Activated CD4-positive, alpha-beta T cell treated with anti-CD3 and anti-CD28 coated beads, Interleukin-2, Interleukin-6, amounts not matched to agents 100 ng/mL and 50 ng/mL, durations not matched to agents 16 hours and 8 hours (primary cell): ENCODE data around the gene STYX.

Experiments
- DNase-seq: peaks from one replicate; pipeline ENCODE4 v3.0.0-alpha.2; 2020

The STYX gene, protein sequence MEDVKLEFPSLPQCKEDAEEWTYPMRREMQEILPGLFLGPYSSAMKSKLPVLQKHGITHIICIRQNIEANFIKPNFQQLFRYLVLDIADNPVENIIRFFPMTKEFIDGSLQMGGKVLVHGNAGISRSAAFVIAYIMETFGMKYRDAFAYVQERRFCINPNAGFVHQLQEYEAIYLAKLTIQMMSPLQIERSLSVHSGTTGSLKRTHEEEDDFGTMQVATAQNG

DNA sequence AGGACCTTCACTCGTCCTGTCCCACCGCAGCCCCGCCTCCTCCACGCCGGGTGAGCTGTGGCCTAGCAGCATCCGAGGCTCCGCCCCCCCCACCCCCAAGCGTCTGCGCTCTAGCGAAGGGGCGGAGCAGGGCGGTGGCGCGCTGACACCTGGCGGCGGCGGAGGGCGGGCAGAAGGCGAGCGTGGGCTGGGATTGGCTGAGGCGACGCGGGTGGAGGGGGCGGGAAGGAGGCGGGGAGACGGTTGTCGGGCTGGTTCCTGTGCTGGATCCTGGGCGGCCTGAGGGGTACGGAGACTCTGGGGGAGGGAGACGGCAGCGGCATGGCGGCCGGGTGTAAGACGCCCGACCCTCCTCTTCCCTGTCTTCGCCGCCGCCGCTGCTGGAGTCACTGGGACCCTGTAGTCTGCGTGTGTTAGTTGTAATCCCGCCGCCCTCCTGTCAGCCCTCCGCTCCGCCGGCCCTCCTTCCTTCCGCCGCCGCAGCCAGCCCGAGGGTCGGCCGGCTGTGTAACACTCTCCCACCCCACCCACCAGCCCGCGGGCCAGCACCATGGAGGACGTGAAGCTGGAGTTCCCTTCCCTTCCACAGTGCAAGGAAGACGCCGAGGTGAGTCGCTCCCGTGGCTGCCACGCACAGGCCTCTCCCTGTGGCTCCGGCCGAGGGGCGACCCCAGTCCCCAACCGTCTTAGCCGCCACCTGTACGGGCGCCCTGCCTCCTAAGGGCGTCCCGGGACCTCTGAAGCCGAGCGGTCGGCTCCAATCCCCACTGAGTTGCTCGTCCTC, at the start of gene STYX:
TSS of gene STYX (plus strand) at position 242 of the 784 bp plus-strand sequence. CDS start at position 551, 309 bp downstream.
- DNase-seq = peak; percentile 99

DNA sequence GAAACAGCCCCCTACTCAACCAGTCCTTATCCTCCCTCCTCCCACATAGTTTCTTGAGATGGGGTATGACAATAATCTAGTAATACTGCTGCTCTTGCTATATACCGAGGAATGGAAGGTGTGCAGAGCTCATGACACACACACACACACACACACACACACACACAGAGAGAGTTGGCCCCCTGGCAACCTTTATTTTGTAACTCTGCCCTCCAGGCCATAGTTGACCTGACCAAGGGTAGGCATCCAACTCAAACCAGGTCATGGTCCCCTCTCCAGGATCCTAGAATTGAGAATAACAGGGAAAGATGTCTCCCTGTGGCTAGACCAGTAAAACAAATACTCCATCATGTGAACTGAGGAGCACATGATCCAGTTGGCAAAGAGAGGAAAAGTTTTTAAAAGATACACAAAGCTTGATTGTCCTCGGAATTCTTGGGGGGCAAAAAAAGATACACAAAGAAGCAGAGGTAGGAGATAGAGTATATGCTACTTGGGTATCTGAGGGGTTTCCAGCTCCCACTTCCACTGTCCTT, 45.9 kb upstream of the STYX start:
- DNase-seq = no peak

DNA sequence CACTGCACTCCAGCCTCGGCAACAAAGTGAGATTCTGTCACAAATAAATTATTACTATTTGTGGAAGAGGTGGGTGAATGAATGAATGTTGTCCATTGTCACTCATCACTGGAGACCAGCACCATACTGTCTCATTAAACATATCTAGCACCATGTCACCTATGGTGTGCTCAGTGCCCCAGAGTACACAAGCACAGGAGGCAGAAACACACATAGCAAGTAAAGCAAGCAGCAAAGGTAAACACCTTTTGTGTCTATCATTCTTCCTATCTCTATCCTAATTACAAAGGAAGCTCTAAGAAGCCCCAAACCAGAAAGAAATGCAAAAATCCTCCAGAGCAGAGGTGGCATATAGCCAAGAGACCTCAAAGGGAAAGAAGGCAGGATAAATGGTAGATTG, 43.8 kb upstream of the STYX start:
- DNase-seq = no peak

DNA sequence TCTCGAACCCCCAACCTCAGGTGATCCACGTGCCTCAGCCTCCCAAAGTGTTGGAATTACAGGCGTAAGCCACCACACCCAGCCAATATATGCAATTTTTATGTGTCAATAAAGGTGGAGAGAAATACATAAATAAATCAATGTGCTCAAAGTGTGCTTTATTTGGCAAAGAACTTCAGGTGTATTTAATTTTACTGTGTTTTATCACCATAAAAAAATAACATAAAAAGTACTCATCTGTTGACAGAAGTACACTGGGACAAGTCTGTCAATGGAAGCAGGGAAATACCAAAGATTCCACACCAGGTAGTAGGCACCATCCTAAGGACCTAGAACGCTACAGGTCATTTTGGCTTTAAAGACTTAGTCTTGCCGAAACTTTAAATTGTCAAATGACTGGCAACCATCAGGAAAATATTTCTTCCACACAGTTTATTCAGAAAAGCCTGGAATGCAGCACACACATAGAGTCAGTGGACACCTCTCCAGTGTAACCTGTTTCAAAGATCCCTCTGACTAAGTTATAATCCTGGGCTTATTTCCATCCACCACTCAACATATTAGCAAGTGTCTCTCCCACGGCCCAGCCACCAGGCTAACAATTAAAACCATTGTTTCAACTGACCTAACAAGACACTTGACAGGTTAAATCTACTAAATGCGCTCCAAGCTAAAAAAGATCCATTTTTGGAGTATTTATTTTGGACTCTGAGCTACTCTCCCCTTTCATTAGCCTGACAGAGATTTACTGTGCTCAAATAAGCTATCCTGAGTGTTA, 38.8 kb upstream of the STYX start:
- DNase-seq = no peak

DNA sequence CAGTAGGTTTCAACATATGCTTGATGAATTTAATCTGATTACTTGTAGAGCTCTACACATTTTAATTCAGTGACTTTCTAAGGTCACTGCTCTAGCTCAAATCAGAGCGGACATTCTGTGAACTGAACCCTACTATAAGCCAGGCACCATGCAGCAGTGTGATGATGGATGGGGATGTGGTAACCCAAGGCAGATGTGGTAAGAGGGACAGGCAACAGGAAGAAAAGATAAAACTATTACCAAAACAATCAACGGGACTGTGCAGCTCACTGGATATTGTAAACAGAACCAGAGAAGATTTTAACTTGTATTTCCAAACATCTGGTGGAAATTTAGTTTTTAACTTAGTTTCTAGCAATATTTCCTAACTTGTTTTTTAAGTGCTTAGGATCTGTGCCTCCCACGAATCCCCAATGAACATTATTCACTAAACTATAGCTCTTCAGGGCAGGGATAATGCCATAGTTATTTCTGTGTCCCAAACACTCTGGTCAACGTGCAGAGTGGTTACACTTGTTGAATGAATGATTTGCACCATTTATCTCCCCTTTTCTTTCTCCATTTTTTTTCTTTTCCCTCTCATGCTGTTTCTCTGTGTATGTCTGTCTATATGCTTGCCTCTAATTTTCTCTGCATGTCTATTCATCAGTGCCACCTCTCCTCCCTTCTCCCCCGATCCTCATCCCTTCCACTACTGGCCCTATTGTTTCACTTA, 37.6 kb upstream of the STYX start:
- DNase-seq = peak; percentile 48

DNA sequence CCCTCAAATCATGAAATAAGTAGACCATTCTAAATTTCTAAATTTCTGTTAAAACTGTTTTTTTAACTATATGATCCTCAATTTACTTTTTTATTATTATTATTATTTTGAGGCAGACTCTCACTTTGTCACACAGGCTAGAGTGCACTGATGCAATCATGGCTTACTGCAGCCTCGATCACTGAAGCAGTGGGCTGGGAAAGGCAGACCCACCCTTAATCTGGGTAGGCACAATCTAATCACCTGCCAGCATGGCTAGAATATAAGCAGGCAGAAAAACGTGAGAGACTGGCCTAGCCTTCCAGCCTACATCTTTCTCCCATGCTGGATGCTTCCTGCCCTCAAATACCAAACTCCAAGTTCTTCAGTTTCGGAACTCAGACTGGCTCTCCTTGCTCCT, 36.9 kb upstream of the STYX start:
- no peak for DNase-seq

DNA sequence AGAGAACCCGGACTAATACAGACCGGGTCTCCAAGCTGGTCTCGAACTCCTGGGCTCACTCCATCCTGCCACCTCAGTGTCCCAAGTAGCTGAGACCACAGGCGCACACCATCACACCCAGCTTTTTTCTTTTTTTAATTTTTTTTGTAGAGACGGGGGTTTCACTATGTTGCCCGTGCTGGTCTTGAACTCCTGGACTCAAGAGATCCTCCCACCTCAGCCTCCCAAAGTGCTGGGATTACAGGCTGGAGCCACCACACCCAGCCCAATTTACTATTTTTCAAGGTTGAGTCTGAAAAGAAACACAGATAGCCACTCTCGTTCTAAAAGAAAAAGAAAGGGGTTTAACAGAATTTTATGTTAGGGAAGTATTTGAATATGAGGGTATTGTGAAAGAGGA, 36.4 kb upstream of the STYX start:
- DNase-seq = no peak

DNA sequence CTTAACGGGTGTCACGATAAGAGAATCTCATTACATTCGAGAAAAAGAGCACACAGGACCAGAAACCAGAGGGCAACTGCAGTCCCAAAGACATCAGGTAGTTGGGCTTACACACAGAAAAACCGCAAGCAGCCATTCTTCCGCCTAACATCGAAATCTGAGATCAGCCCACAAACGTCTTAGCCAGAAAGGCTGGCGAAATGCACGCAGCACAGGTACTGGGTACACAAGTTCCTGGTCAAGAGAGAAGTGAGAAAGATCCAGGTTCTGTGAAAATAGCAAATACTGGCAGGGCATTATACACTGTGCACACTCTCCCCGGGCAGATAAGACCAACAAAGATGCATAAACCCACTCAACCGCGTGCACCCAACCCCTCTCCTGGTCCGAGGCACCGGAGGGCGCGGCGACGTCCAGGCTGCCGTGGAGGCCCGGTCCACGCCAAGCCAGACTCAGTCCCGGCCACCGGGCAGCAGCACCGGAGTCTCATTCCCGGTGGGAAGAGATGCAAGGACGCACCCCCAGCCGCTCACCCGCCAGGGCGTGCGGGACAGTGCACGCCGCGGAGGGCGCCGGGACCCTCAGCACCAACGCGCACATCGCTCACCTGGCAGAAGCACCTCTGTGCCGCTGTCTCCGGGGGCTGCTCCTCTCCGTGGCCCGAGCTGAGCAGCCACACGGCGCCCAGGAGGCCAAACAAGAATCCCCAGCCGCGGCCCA, 35.0 kb upstream of the STYX start:
- DNase-seq = peak; percentile 82

DNA sequence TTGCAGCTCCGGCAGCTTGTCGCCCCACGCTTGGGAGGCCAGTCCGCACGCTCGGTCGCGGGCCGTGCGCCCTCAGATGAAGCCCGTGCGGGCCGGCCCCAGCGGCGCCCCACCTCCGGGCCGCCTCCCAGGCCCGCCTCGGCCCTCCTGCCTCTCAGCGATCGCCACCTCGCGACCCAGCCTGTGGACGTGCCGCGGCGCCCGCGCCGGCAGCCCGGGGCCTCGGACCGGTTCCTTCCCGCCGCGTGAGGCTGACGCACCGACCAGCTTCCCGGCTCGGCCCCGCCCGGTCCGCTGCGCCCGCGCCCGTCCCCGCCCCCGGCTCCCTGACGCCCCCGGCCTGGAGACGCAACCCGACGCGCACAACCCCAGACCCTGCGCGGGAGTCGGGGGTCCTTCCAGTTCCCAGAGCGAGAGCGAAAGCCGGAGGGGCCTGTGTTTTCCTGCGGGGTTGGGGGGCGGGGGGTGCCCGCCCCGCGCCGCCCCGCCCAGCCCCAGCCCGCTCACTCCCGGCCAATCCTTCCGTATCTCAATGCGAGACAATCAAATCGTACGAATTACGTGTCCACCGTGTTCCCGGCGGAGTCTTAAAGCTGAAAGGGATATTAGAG, 34.4 kb upstream of the STYX start, which contains the start of gene ERO1A:
TSS of gene ERO1A (minus strand) at position 78 of the 611 bp plus-strand sequence. CDS start at position 1, 77 bp downstream.
- DNase-seq = peak; percentile 82

DNA sequence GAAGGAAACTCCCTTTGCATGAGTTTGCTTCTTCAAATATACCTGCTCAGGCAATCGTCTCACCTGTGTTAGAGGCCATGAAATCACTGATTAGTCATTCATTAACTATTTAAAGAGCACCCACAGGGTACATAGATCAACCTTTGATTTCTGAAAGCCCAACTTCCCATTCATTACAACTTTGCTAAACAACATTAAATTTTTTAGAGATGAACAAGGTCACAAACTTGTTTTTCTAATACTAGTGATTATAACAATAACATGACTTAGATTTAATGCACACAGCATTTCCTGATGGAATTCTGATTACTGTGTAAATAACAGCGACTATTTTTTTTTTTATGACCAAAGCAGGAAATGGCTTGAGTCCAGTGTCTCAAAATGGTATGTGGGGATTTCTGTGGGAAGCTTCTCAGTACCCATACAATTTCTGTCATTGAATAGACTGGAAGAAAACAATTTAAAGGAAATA, 29.2 kb upstream of the STYX start:
- DNase-seq = no peak

DNA sequence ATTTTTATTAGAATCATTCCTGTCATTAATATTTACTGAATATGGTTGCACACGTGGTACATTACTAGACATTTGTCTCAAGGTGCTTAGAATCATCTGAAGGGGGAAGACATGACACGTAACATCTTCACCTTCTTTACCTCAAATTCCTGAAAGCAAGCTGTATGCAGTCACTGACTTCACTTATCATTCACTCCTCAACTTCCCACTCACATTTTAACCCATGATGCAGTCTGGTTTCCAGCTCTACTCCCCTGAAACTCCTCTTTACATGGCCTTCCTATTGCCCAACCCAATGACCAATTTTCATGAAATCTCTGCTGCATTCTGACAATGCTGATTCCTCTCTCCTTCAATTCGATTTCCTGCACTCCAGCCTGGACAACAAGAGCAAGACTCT, 28.7 kb upstream of the STYX start:
- DNase-seq = no peak

DNA sequence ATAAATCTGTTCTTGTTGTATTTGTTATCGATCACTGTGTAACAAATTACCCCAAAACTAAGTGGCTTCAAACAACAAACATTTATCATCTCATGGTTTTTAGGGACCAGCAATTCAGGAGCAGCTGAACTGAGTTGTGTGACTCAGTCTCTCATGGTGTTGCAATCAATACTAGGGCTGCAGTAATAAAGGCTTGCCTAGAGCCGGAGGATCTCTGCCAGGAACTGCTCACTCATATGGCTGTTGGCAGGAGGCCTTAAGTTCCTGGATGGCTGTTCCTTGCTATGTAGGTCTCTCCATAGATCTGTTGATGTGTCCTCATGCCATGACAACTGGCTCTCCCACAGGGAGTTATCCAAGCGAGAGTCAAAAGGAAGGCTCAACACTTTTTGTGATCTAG, 26.7 kb upstream of the STYX start:
- DNase-seq = no peak

DNA sequence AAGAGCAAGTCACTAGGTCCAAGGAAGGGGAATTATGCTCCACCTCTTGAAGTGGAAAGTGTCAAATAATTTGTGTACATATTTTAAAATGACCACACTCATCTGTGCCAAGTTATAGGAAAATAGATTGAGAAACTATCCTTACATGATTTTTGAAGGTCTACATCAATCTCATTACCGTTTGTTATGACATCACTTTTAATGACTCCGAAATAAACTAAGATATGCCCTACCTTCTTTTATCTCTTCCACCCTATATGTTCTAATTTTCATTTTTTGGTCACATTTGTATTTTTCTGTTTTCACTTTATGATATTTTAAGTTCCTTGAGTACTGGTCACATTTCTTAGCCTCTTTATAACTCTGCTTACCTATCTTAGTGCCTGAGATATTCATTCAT, 26.3 kb upstream of the STYX start:
- no peak for DNase-seq

DNA sequence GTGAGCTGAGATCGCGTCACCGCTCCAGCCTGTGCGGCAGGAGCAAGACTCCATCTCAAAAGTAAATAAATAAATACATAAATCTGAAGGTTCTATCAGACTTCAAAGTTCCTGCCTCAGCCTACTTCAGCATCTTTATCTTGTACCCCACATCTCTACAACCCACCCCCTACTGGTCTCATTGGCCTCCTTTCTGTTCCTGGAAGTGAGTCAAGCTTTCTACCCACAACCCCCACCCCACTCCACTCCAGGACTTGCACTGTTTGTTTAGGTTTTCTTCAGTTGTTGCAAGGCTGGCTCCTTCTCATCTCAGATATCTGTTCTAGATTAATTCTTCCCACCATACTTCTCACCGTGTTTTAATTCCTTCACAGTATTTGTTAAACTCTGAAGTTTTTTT, 23.7 kb upstream of the STYX start:
- peak; percentile 68 for DNase-seq

DNA sequence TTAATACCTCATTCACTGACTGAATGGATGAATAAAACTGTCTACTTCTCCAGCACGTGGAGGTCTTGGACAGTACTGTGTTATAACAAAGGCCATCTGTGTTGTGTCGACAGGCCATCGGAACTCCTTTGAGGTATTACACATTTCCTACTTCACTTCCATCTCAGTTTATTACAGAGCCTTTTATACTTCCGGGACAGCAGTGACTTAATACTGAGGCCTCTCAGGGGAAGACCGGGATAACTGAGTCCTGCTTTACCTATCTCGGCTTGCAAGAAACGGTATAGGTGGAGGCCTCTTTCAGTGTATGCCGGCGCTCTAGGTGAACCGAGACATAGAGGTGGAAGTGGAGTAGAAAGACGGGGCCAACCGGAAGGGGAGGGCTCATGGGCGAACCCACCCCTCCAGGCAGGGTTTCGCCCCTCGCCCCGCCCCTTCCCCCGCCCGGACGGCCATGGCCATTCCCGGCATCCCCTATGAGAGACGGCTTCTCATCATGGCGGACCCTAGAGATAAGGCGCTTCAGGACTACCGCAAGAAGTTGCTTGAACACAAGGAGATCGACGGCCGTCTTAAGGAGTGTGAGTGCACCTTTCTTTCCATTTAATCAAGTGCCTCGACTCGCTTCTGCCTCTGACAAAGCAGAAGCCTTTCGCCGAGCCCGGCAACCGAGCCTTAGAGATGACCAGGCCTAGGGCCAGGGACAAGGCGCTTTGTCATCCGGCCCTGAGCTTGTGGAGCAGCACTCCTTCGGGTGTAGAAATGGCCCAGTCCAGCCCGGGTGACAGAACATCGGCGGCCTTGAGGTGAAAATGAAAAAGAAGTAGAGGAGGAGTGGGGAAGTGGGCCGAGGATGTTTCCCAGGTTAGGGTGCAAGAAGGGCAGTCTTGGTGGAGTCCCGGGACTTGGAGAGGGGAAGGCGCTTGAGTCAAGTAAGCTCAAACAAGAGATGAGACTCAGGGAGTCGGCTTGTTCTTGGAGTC, 23.0 kb upstream of the STYX start, which contains the start of gene PSMC6:
TSS of gene PSMC6 (plus strand) at position 477 of the 983 bp plus-strand sequence. CDS start at position 497, 20 bp downstream.
- DNase-seq = peak; percentile 97

DNA sequence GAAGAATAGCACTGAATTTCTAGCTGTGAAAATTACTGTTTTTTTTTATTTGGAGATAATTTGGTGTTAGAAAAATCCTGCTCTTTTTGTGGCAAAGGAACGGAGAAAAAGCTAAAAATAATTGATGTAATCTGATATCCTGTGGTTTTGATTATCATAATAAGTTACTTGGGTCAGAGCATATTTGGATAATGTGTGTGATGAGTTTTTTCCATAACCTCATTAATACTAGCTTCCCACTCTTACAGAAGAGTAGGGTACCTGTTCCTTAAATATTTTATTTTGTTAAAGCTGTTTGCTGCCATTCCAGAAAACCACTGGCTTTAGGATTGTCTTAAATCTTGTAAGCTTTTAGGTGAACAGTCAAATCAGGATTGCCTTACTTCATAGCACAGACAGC, 18.3 kb upstream of the STYX start:
- DNase-seq = no peak

DNA sequence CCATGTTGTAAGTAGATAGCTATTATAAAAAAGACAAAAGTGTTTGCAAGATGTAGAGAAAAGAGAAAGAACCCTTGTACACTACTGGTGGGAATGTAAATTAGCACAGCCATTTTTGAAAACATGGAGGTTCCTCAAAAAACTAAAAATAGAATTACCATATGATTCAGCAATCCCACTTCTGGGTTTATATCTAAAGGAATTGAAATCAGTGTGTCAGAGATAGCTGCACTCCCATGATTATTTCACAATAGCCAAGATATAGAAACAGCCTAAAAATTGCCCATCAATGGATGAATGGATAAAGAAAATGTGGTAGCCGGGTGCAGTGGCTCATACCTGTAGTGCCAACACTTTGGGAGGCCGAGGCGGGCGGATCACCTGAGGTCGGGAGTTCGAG, 13.8 kb upstream of the STYX start:
- no peak for DNase-seq

DNA sequence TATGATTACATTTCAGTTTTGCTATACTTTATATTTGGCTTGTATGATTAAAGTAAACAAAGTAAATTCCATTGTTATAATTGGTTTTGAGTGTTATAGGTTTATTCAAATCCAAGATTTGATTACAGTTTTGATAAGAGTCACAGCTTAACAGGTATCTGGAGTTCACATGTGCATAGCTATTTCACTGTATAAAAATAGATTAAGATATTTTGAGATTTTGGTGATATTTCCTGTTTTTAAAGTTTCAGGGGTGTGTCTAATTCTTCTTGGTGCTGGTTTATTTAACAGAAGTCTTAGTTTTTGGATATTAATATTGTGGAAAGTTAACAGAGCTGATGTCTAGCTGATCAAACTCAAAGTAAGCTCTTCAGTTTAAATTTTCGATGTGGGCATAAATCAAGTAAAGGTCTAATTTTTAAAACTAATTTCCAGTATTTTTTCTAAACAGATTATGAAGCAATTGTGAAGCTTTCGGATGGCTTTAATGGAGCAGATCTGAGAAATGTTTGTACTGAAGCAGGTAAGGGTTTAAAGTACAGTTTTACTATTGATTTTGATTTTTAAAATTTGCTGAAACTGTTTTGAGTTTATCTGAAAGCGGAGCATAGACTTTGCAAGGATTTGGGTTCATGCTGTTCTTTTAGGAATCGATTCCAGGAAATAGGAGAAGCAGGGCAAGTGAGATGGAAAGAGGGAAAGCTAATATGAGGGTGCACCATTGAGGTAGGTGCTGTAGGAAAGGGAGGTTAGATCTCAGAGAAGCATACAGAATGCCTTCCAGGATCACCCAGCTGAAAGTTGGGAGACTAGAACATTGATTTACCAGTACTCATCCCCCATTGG, 6.2 kb upstream of the STYX start:
- no peak for DNase-seq

DNA sequence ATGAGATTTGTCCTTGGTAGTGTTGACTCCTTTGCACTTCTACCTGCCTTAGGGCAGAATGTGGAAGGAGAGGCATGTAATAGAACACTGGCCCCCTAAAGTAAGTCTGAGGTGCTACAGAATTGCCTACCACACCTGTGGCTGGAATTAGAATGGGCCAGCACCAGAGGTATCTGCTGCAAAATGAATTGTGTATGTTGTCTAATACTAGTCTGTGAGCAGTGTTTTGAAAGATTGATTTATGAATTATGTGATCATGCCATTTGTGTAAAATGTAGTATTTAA, 5.7 kb upstream of the STYX start:
- no peak for DNase-seq
